GM23248 (cell line): ENCODE results near the gene RAB40A. TPM values are rescaled to one million over a fixed set of nuclear protein-coding genes. Genes with fewer than 3 reads are reported as not detected.

ENCODE experiments used
- DNase-seq: peaks from one replicate; pipeline ENCODE4 v3.0.0-alpha.2; 2015
- H2AFZ ChIP-seq: fragments of 200-600 bp; sonication (generic); 2 replicates; pipeline ENCODE4 v1.6.1; 2016; ENCODE audit warnings: antibody characterized with exemption
- H3F3A ChIP-seq: fragments of 200-600 bp; sonication (generic); 2 replicates; pipeline ENCODE4 v1.6.1; 2016; ENCODE audit warnings: mild to moderate bottlenecking, antibody characterized with exemption, mixed run types; ENCODE audit not compliant: insufficient read depth
- H3K27ac ChIP-seq: fragments of 200-600 bp; sonication (generic); 2 replicates; pipeline ENCODE4 v1.5.1; 2016; ENCODE audit warnings: mild to moderate bottlenecking
- H3K27me3 ChIP-seq: fragments of 200-600 bp; sonication (generic); replicated peaks from 2 replicates; pipeline ENCODE4 v1.6.1; 2016; ENCODE audit warnings: mild to moderate bottlenecking; ENCODE audit not compliant: insufficient read depth
- H3K36me3 ChIP-seq: fragments of 200-600 bp; sonication (generic); 2 replicates; pipeline ENCODE4 v1.6.1; 2016; ENCODE audit warnings: low read depth, mild to moderate bottlenecking
- H3K4me1 ChIP-seq: fragments of 200-600 bp; sonication (generic); 2 replicates; pipeline ENCODE4 v1.6.1; 2016; ENCODE audit warnings: mild to moderate bottlenecking; ENCODE audit not compliant: insufficient read depth
- H3K4me2 ChIP-seq: fragments of 200-600 bp; sonication (generic); one replicate; pipeline ENCODE4 v1.6.1; 2016; ENCODE audit warnings: mild to moderate bottlenecking; ENCODE audit not compliant: unreplicated experiment
- H3K4me3 ChIP-seq: fragments of 200-600 bp; sonication (generic); 2 replicates; pipeline ENCODE4 v1.5.1; 2016; ENCODE audit warnings: mild to moderate bottlenecking
- H3K79me2 ChIP-seq: fragments of 200-600 bp; sonication (generic); 2 replicates; pipeline ENCODE4 v1.6.1; 2016; ENCODE audit warnings: mild to moderate bottlenecking; ENCODE audit not compliant: insufficient read depth
- H3K9ac ChIP-seq: fragments of 200-600 bp; sonication (generic); 2 replicates; pipeline ENCODE4 v1.6.1; 2016; ENCODE audit warnings: mild to moderate bottlenecking
- H3K9me2 ChIP-seq: fragments of 200-600 bp; sonication (generic); 2 replicates; pipeline ENCODE4 v1.6.1; 2016; ENCODE audit warnings: mixed run types, mild to moderate bottlenecking, moderate library complexity; ENCODE audit not compliant: insufficient read depth
- H3K9me3 ChIP-seq: fragments of 200-600 bp; sonication (generic); one replicate; pipeline ENCODE4 v1.6.1; 2017; ENCODE audit warnings: low read depth
- H4K20me1 ChIP-seq: fragments of 200-600 bp; sonication (generic); 2 replicates; pipeline ENCODE4 v1.6.0; 2016; ENCODE audit not compliant: insufficient read depth
- EZH2 ChIP-seq: fragments of 200-600 bp; sonication (generic); IDR thresholded peaks from 2 replicates; pipeline ENCODE4 v1.6.1; 2018; ENCODE audit warnings: antibody characterized with exemption, mild to moderate bottlenecking; ENCODE audit not compliant: insufficient read depth, poor library complexity, severe bottlenecking
- EZH2phosphoT487 ChIP-seq: fragments of 200-600 bp; sonication (generic); IDR thresholded peaks from 2 replicates; pipeline ENCODE4 v1.6.1; 2018; ENCODE audit warnings: antibody characterized with exemption, moderate library complexity, mild to moderate bottlenecking, low read depth; ENCODE audit not compliant: insufficient read depth
- WGBS, 2 experiments: methylation state at CpG; one replicate each; pipeline ENCODE4 v1.1.6; 2015 to 2017; ENCODE audit warnings: low lambda C conversion rate in 2 of 2, low coverage in 1 of 2; ENCODE audit errors: missing lambda C conversion rate in 2 of 2; 5-methylcytosine and 5-hydroxymethylcytosine counted together
- in situ Hi-C: fragments of 300-500 bp; cut with MboI; formaldehyde crosslinking; loops from 2 replicates; pipeline ENCODE4 v1.15.0; 2020
- polyA plus RNA-seq: library from polyadenylated mRNA; unstranded; fragments of >200 nt; fragmentation: Nextera tagmentation; extraction: Ambion mirVana; gene quantifications from 2 replicates; pipeline ENCODE4 v1.2.1, GENCODE V29; 2016
- total RNA-seq: library from RNA; depleted of rRNA; stranded (reverse); fragments of >200 nt; shearing (Covaris generic); gene quantifications from 2 replicates; pipeline ENCODE4 v1.2.3, GENCODE V29; 2014; rRNA removed

Gene RAB40A
- total RNA-seq (not detected in 2 replicates), polyA plus RNA-seq (0.16 and 0.34 TPM in 2 replicates)

- peaks cover 10% of the 10 kb centered on the region; the same call in 1 of the 2 replicates for H3K4me1 ChIP-seq
- no peak within 1 kb of the TSS for H3K9ac ChIP-seq
- H3K27me3 ChIP-seq = no peaks in the 10 kb centered on the region
- no peaks in the 10 kb centered on the region for H3F3A ChIP-seq
- H3K9me3 ChIP-seq = no peaks in the 10 kb centered on the region
- H3K36me3 ChIP-seq = no peaks in the 10 kb centered on the region
- no peaks in the 10 kb centered on the region for H3K79me2 ChIP-seq
- H2AFZ ChIP-seq = no peak within 1 kb of the TSS
- H4K20me1 ChIP-seq = no peaks in the 10 kb centered on the region
- no peaks in the 10 kb centered on the region for H3K9me2 ChIP-seq
- no peak for TF ChIP-seq EZH2phosphoT487
- TF ChIP-seq EZH2 = no peak
- 88 to 100% methylated on average over 2 of the region's 2 CpGs for WGBS, 2 experiments
- in situ Hi-C loops = no loop called here
- DNase-seq = no peak
- H3K4me3 ChIP-seq = no peak within 1 kb of the TSS
- H3K4me2 ChIP-seq = no peak within 1 kb of the TSS
- no peak within 1 kb of the TSS for H3K27ac ChIP-seq
Observed at GRCh38 chrX:103519389-103519788, at the start of gene RAB40A. RAB40A (minus strand) TSS chrX:103519489; CDS start chrX:103500756, 18,733 bp downstream.

GRCh38 chrX:103565752-103566151 lies 46.5 kb upstream of the RAB40A start:
- Histone ChIP-seq H3K9me3 (no peaks in the 10 kb centered on the region), H2AFZ (no peak overlapping the region), H3K4me2 (peak overlapping the region; percentile 62), H3K36me3 (no peaks in the 10 kb centered on the region), H3K27me3 (no peaks in the 10 kb centered on the region), H3K9me2 (no peaks in the 10 kb centered on the region), H3K4me3 (peak overlapping the region; percentile 50), H3K9ac (peak overlapping the region; percentile 22; the same call in 1 of the 2 replicates), H3K4me1 (peaks cover 14% of the 10 kb centered on the region), H3K79me2 (no peaks in the 10 kb centered on the region), H3K27ac (peak overlapping the region; percentile 71), H4K20me1 (no peaks in the 10 kb centered on the region), H3F3A (peaks cover 17% of the 10 kb centered on the region; the same call in 1 of the 2 replicates)
- 0 to 6% methylated on average over 1 of the region's 1 CpG for WGBS, 2 experiments
- TF ChIP-seq EZH2 (no peak), EZH2phosphoT487 (no peak)
- in situ Hi-C loops = loop anchor here (25.0 kb wide), 1 partner anchor 247 kb away; no protein-coding TSS in a partner anchor
- DNase-seq = peak; percentile 86

- H3K27ac ChIP-seq = peak overlapping the region; percentile 71
- H4K20me1 ChIP-seq = no peaks in the 10 kb centered on the region
- TF ChIP-seq EZH2 (no peak), EZH2phosphoT487 (no peak)
- no peaks in the 10 kb centered on the region for H3K9me2 ChIP-seq
- H3K9ac ChIP-seq = peak overlapping the region; percentile 22; the same call in 1 of the 2 replicates
- H3K79me2 ChIP-seq = no peaks in the 10 kb centered on the region
- WGBS, 2 experiments = 3% methylated on average over 4 of the region's 4 CpGs
- in situ Hi-C loops = loop anchor here (25.0 kb wide), 1 partner anchor 247 kb away; no protein-coding TSS in a partner anchor
- peaks cover 17% of the 10 kb centered on the region; the same call in 1 of the 2 replicates for H3F3A ChIP-seq
- H3K4me3 ChIP-seq = peak overlapping the region; percentile 50
- H3K36me3 ChIP-seq = no peaks in the 10 kb centered on the region
- no peaks in the 10 kb centered on the region for H3K9me3 ChIP-seq
- H3K4me1 ChIP-seq = peaks cover 14% of the 10 kb centered on the region
- H3K4me2 ChIP-seq = peak overlapping the region; percentile 62
- no peaks in the 10 kb centered on the region for H3K27me3 ChIP-seq
- H2AFZ ChIP-seq = no peak overlapping the region
- DNase-seq = peak; percentile 58
Observed at GRCh38 chrX:103565197-103565596, 45.9 kb upstream of the RAB40A start.

- in situ Hi-C loops = loop anchor here (25.0 kb wide), 1 partner anchor 250 kb away; no protein-coding TSS in a partner anchor
- Histone ChIP-seq H3K9ac (no peak overlapping the region), H3K4me3 (no peak overlapping the region), H2AFZ (no peak overlapping the region), H3K4me1 (peaks cover 14% of the 10 kb centered on the region), H3K27me3 (no peaks in the 10 kb centered on the region), H3K79me2 (no peaks in the 10 kb centered on the region), H3K27ac (no peak overlapping the region), H4K20me1 (no peaks in the 10 kb centered on the region), H3K4me2 (no peak overlapping the region), H3K36me3 (no peaks in the 10 kb centered on the region), H3K9me3 (no peaks in the 10 kb centered on the region), H3K9me2 (no peaks in the 10 kb centered on the region), H3F3A (peaks cover 17% of the 10 kb centered on the region; the same call in 1 of the 2 replicates)
- TF ChIP-seq EZH2 (no peak), EZH2phosphoT487 (no peak)
- 58 to 67% methylated on average over 2 of the region's 2 CpGs for WGBS, 2 experiments
- DNase-seq = peak; percentile 21
Observed at GRCh38 chrX:103562801-103563200, 43.5 kb upstream of the RAB40A start.
